H1 (cell line): ENCODE data around the gene GGT5. TPM values are rescaled to one million over a fixed set of nuclear protein-coding genes. Genes with fewer than 3 reads are reported as not detected.

Experiments used
- CTCF ChIA-PET: fragments of 300-600 bp; sonication (Branson Sonifier 250); formaldehyde crosslinking; loops from one replicate; lab custom pipeline; 2021; ENCODE audit not compliant: partially characterized antibody; lab: Charles Lee
- POLR2A ChIA-PET: fragments of 300-600 bp; sonication (Branson Sonifier 250); formaldehyde crosslinking; loops from one replicate; lab custom pipeline; 2021; ENCODE audit warnings: inconsistent platforms; ENCODE audit not compliant: partially characterized antibody; lab: Charles Lee
- DNase-seq, 2 experiments: peaks; one replicate each; pipeline versions ENCODE4 v3.0.0 to v3.0.0-alpha.2; 2010 to 2022; ENCODE audit warnings: low spot score in 2 of 2, low read depth in 1 of 2, mixed read lengths in 1 of 2
- FAIRE-seq: peaks from 2 replicates; lab custom pipeline; 2011; peaks lifted over from hg19 to GRCh38; lab: Jason Lieb, UNC
- H2AFZ ChIP-seq: 2 replicates; pipeline ENCODE4 v1.8.1; 2012; ENCODE audit warnings: low read length, inconsistent platforms
- H2AK5ac ChIP-seq: 2 replicates; pipeline ENCODE4 v1.6.1; 2013; ENCODE audit warnings: low read depth, low read length
- H2BK120ac ChIP-seq: replicated peaks from 2 replicates; pipeline ENCODE3; 2013; ENCODE audit warnings: low read depth, low read length, inconsistent platforms
- H2BK12ac ChIP-seq: 2 replicates; pipeline ENCODE4 v1.6.1; 2013; ENCODE audit warnings: low read depth, low read length
- H2BK15ac ChIP-seq: 2 replicates; pipeline ENCODE4 v1.6.1; 2013; ENCODE audit warnings: low read length
- H2BK20ac ChIP-seq: 2 replicates; pipeline ENCODE4 v1.6.1; 2013; ENCODE audit warnings: low read length
- H2BK5ac ChIP-seq: 2 replicates; pipeline ENCODE4 v1.6.1; 2013; ENCODE audit warnings: low read depth, low read length
- H3K14ac ChIP-seq: 2 replicates; pipeline ENCODE4 v1.6.1; 2013; ENCODE audit warnings: inconsistent platforms; ENCODE audit not compliant: insufficient read length
- H3K18ac ChIP-seq: 2 replicates; pipeline ENCODE4 v1.6.1; 2013; ENCODE audit warnings: low read length; ENCODE audit errors: extremely low read depth
- H3K23ac ChIP-seq: 2 replicates; pipeline ENCODE4 v1.6.1; 2013; ENCODE audit warnings: inconsistent platforms; ENCODE audit not compliant: insufficient read length
- H3K23me2 ChIP-seq: 2 replicates; pipeline ENCODE4 v1.6.1; 2013; ENCODE audit warnings: low read depth, low read length
- H3K27ac ChIP-seq: 2 replicates; pipeline ENCODE4 v1.6.1; 2011; ENCODE audit warnings: low read depth, low read length, inconsistent platforms
- H3K27me3 ChIP-seq, 4 experiments: replicated peaks in 1 of 4; 1 replicate in 1 of 4; 2 replicates in 3 of 4; pipeline versions ENCODE4 v1.6.1 to v1.8.1; 2011 to 2013; ENCODE audit warnings: low read length in 3 of 4, mild to moderate bottlenecking in 3 of 4, inconsistent platforms in 2 of 4, mixed read lengths in 2 of 4, moderate library complexity in 1 of 4; ENCODE audit not compliant: control insufficient read depth in 3 of 4, insufficient read depth in 3 of 4; ENCODE audit errors: extremely low read depth in 1 of 4
- H3K36me3 ChIP-seq, 4 experiments: 2 replicates each; pipeline versions ENCODE4 v1.6.1 to v1.8.1; 2011 to 2013; ENCODE audit warnings: mild to moderate bottlenecking in 4 of 4, low read length in 3 of 4, moderate library complexity in 2 of 4, control low read depth in 1 of 4, inconsistent platforms in 1 of 4; ENCODE audit not compliant: insufficient read depth in 4 of 4, control insufficient read depth in 2 of 4
- H3K4ac ChIP-seq: replicated peaks from 2 replicates; pipeline ENCODE3; 2013; ENCODE audit warnings: low read length, low read depth, mixed read lengths, inconsistent platforms; ENCODE audit not compliant: insufficient read length
- H3K4me1 ChIP-seq, 4 experiments: replicated peaks in 1 of 4; 1 replicate in 1 of 4; 2 replicates in 3 of 4; pipeline versions ENCODE4 v1.6.1 to v1.8.1; 2011 to 2013; ENCODE audit warnings: low read length in 3 of 4, inconsistent platforms in 2 of 4, mixed read lengths in 1 of 4; ENCODE audit not compliant: insufficient read depth in 4 of 4, control insufficient read depth in 3 of 4
- H3K4me2 ChIP-seq, 2 experiments: 2 replicates each; pipeline versions ENCODE4 v1.6.1 to v1.8.1; 2011 to 2013; ENCODE audit warnings: low read depth in 2 of 2, low read length in 2 of 2, control low read depth in 1 of 2, inconsistent platforms in 1 of 2, mild to moderate bottlenecking in 1 of 2; ENCODE audit not compliant: insufficient read depth in 1 of 2
- H3K4me3 ChIP-seq, 4 experiments: fragments of 200-600, 300-600 bp in 1 of 4; sonication (generic), shearing (Covaris generic), sonication (Bioruptor Twin) in 1 of 4; 2 replicates each; pipeline versions ENCODE4 v1.5.1 to v1.8.1; 2011 to 2016; ENCODE audit warnings: low read length in 4 of 4, low read depth in 3 of 4, control low read depth in 2 of 4, inconsistent platforms in 2 of 4, mild to moderate bottlenecking in 2 of 4, mixed read lengths in 1 of 4, moderate library complexity in 1 of 4; ENCODE audit not compliant: insufficient read depth in 2 of 4; ENCODE audit errors: extremely low read depth in 1 of 4
- H3K56ac ChIP-seq: replicated peaks from 2 replicates; pipeline ENCODE3; 2013; ENCODE audit warnings: low read depth, mild to moderate bottlenecking, mixed read lengths, low read length, inconsistent platforms; ENCODE audit not compliant: insufficient read length
- H3K79me1 ChIP-seq: 2 replicates; pipeline ENCODE4 v1.6.1; 2013; ENCODE audit warnings: low read depth, low read length, control low read depth
- H3K79me2 ChIP-seq, 2 experiments: 2 replicates each; pipeline versions ENCODE4 v1.6.1 to v1.8.1; 2012 to 2013; ENCODE audit warnings: low read length in 2 of 2, mild to moderate bottlenecking in 2 of 2, inconsistent platforms in 1 of 2; ENCODE audit not compliant: insufficient read depth in 2 of 2, control insufficient read depth in 1 of 2
- H3K9ac ChIP-seq, 4 experiments: replicated peaks in 1 of 4; 1 replicate in 1 of 4; 2 replicates in 3 of 4; pipeline versions ENCODE4 v1.6.1 to v1.8.1; 2011 to 2013; ENCODE audit warnings: low read depth in 3 of 4, low read length in 3 of 4, control low read depth in 2 of 4, mild to moderate bottlenecking in 2 of 4, moderate library complexity in 2 of 4, inconsistent platforms in 1 of 4; ENCODE audit errors: extremely low read depth in 1 of 4
- H3K9me3 ChIP-seq, 2 experiments: 2 replicates each; pipeline versions ENCODE4 v1.6.1 to v1.8.1; 2012 to 2013; ENCODE audit warnings: mild to moderate bottlenecking in 2 of 2, moderate library complexity in 2 of 2, control low read depth in 1 of 2, inconsistent platforms in 1 of 2, low read depth in 1 of 2, low read length in 1 of 2, mixed read lengths in 1 of 2; ENCODE audit not compliant: insufficient read depth in 2 of 2
- H4K20me1 ChIP-seq, 2 experiments: replicated peaks in 1 of 2; 2 replicates each; pipeline versions ENCODE3 to v1.8.1; 2011 to 2013; ENCODE audit warnings: inconsistent platforms in 2 of 2, low read length in 2 of 2, mild to moderate bottlenecking in 1 of 2; ENCODE audit not compliant: insufficient read depth in 2 of 2, control insufficient read depth in 1 of 2
- H4K5ac ChIP-seq: 2 replicates; pipeline ENCODE4 v1.6.1; 2013; ENCODE audit warnings: low read length, low read depth, mixed read lengths, inconsistent platforms; ENCODE audit not compliant: insufficient read length
- H4K8ac ChIP-seq: 2 replicates; pipeline ENCODE4 v1.8.0; 2013; ENCODE audit warnings: mild to moderate bottlenecking, moderate library complexity, low read length, inconsistent platforms; ENCODE audit not compliant: insufficient read depth; ENCODE audit errors: extremely low read depth
- H4K91ac ChIP-seq: replicated peaks from 2 replicates; pipeline ENCODE3; 2013; ENCODE audit warnings: low read length, mixed read lengths, inconsistent platforms; ENCODE audit not compliant: insufficient read length
- BACH1 ChIP-seq: IDR thresholded peaks from 2 replicates; pipeline ENCODE4 v1.6.1; 2012; ENCODE audit warnings: low read length, improper control_type of control experiment
- CBX5 ChIP-seq: fragments of 300-800, 300-1000 bp; sonication (generic); IDR thresholded peaks from 2 replicates; pipeline ENCODE4 v1.7.1; 2016; ENCODE audit warnings: antibody characterized with exemption, low read length, low read depth
- CHD2 ChIP-seq: IDR thresholded peaks from 2 replicates; pipeline ENCODE4 v1.6.1; 2012; ENCODE audit warnings: low read length, improper control_type of control experiment
- CTCF ChIP-seq, 3 experiments: IDR thresholded peaks; 1 replicate in 2 of 3; 2 replicates in 1 of 3; pipeline versions ENCODE4 v1.5.1 to v1.6.1; 2011; ENCODE audit warnings: low read length in 3 of 3, mild to moderate bottlenecking in 3 of 3, inconsistent platforms in 2 of 3, low read depth in 1 of 3, moderate library complexity in 1 of 3; ENCODE audit not compliant: insufficient read depth in 1 of 3; ENCODE audit errors: control extremely low read depth in 1 of 3
- MAFK ChIP-seq: IDR thresholded peaks from 2 replicates; pipeline ENCODE4 v1.6.1; 2012; ENCODE audit warnings: low read depth, mild to moderate bottlenecking, improper control_type of control experiment, low read length
- POLR2A ChIP-seq, 2 experiments: IDR thresholded peaks; 1 replicate in 1 of 2; 2 replicates in 1 of 2; pipeline ENCODE4 v1.6.1; 2011; ENCODE audit warnings: low read depth in 2 of 2, low read length in 2 of 2, mild to moderate bottlenecking in 2 of 2; ENCODE audit errors: control extremely low read depth in 1 of 2
- RNF2 ChIP-seq: fragments of 200-900, 300-1000 bp; sonication (generic); IDR thresholded peaks from 2 replicates; pipeline ENCODE4 v1.7.1; 2016; ENCODE audit warnings: borderline replicate concordance, low read depth, mild to moderate bottlenecking, antibody characterized with exemption, low read length; ENCODE audit not compliant: poor library complexity, severe bottlenecking; ENCODE audit errors: missing control alignments
- WGBS, 2 experiments: shearing (Covaris generic) in 1 of 2; methylation state at CpG; one replicate each; pipeline versions ENCODE4 v1.1.6 to v1.1.7; 2013 to 2015; ENCODE audit warnings: low lambda C conversion rate in 2 of 2, mixed read lengths in 2 of 2, inconsistent platforms in 1 of 2, low coverage in 1 of 2, missing lambda C conversion rate in 1 of 2; ENCODE audit not compliant: insufficient replicate concordance in 2 of 2, insufficient coverage in 1 of 2, insufficient read length in 1 of 2; ENCODE audit errors: extremely low coverage in 1 of 2, missing lambda C conversion rate in 1 of 2; 5-methylcytosine and 5-hydroxymethylcytosine counted together
- polyA plus RNA-seq, 7 experiments: library from polyadenylated mRNA; depleted of rRNA in 3 of 7; stranded (reverse) in 5 of 7; unstranded in 2 of 7; fragments of >200 nt in 5 of 7; fragments of 200-250 nt in 2 of 7; gene quantifications; 1 replicate in 5 of 7; 2 replicates in 1 of 7; 4 replicates in 1 of 7; pipeline versions ENCODE4 v1.2.1 to v1.2.3, GENCODE V29; 2011 to 2013; ENCODE audit warnings: missing spikeins in 2 of 7, mixed read lengths in 2 of 7
- total RNA-seq: library from RNA; stranded (reverse); fragmentation: NEBNext Ultra II Directional; extraction: Animal tissue kit (Norgen Biotek cat#: 25700); gene quantifications from 2 replicates; pipeline ENCODE4 v1.2.1, GENCODE V29; 2021

Gene GGT5
- total and polyA plus RNA-seq, 2 of the 8 experiments (the other 6 are each of a cell fraction or from before 2014, with no cell fraction given) = 0.05 TPM; not detected in 1

GRCh38 chr22:24185001-24185500 is 59.8 kb downstream of the GGT5 start:
- FAIRE-seq (no peak), DNase-seq (no peak)
- H3K36me3 ChIP-seq = no peaks in the 10 kb centered on the region
- no peak overlapping the region for H3K18ac ChIP-seq
- no peaks in the 10 kb centered on the region for H3K9me3 ChIP-seq
- 92% methylated on average over 14 of the region's 16 CpGs; no CpG with 5 or more reads in 1 of the 2 experiments for WGBS, 2 experiments
- H4K8ac ChIP-seq = peak overlapping the region; percentile 4; the same call in 1 of the 2 replicates
- H3K79me2 ChIP-seq = no peaks in the 10 kb centered on the region
- H3K79me1 ChIP-seq = no peaks in the 10 kb centered on the region
- H4K91ac ChIP-seq = no peak overlapping the region
- H3K4ac ChIP-seq = no peak overlapping the region
- H2BK120ac ChIP-seq = no peak overlapping the region
- no peak overlapping the region for H2AFZ ChIP-seq
- ChIA-PET CTCF (interaction anchor here (1.7 to 3.4 kb wide), 2 partner anchors 14 to 46 kb away, joined by 4 to 8 read pairs; no protein-coding TSS in a partner anchor), POLR2A (no interaction called here)
- no peak overlapping the region for H2AK5ac ChIP-seq
- H3K9ac ChIP-seq = no peak overlapping the region
- no peak overlapping the region for H4K5ac ChIP-seq
- no peak overlapping the region for H3K4me2 ChIP-seq
- TF ChIP-seq MAFK (no peak), CBX5 (no peak), BACH1 (no peak), POLR2A (IDR thresholded peaks at IDR 0.05; ENCODE audit: control extremely low read depth in 1 of 2, low read depth in 2 of 2, low read length in 2 of 2) (no peak), RNF2 (no peak), CHD2 (no peak), CTCF (IDR thresholded peaks at IDR 0.05; ENCODE audit: control extremely low read depth in 1 of 3, insufficient read depth in 1 of 3, low read depth in 1 of 3, low read length in 3 of 3) (no peak)
- no peak overlapping the region for H2BK12ac ChIP-seq
- H2BK15ac ChIP-seq = no peak overlapping the region
- H3K4me3 ChIP-seq = no peak overlapping the region
- no peak overlapping the region for H3K23ac ChIP-seq
- no peak overlapping the region for H2BK20ac ChIP-seq
- H3K14ac ChIP-seq = no peak overlapping the region
- H2BK5ac ChIP-seq = no peak overlapping the region
- H3K27ac ChIP-seq = no peak overlapping the region
- H4K20me1 ChIP-seq = no peaks in the 10 kb centered on the region
- H3K23me2 ChIP-seq = no peaks in the 10 kb centered on the region; the same call in 1 of the 2 replicates
- no peak overlapping the region for H3K56ac ChIP-seq
- H3K27me3 ChIP-seq = no peaks in the 10 kb centered on the region
- peaks cover 0 to 17% (median 10%) of the 10 kb centered on the region in 4 experiments; a peak in 6 of 7 replicates for H3K4me1 ChIP-seq
